H9 (cell line): ENCODE measurements around the gene USP22. TPM values are rescaled to one million over a fixed set of nuclear protein-coding genes. Genes with fewer than 3 reads are reported as not detected.

Experiments used
- DNase-seq: peaks from one replicate; pipeline ENCODE4 v3.0.0-alpha.2; 2017
- H2AFZ ChIP-seq: one replicate; pipeline ENCODE4 v1.6.1; 2013; ENCODE audit warnings: mild to moderate bottlenecking, low read length, control low read depth, moderate library complexity
- H2AK5ac ChIP-seq: 2 replicates; pipeline ENCODE4 v1.6.1; 2013; ENCODE audit warnings: low read length, control low read depth, mixed read lengths; ENCODE audit not compliant: insufficient read length
- H2BK120ac ChIP-seq: one replicate; pipeline ENCODE4 v1.6.1; 2013; ENCODE audit warnings: low read depth, mild to moderate bottlenecking, low read length, control low read depth, inconsistent platforms; ENCODE audit not compliant: poor library complexity, severe bottlenecking
- H2BK12ac ChIP-seq: 2 replicates; pipeline ENCODE4 v1.6.1; 2013; ENCODE audit warnings: low read length, control low read depth, mixed read lengths, low read depth; ENCODE audit not compliant: insufficient read length
- H2BK15ac ChIP-seq: 2 replicates; pipeline ENCODE4 v1.6.1; 2013; ENCODE audit warnings: low read depth, low read length, control low read depth
- H2BK20ac ChIP-seq: one replicate; pipeline ENCODE4 v1.6.1; 2013; ENCODE audit warnings: low read depth, mild to moderate bottlenecking, low read length, control low read depth, inconsistent platforms; ENCODE audit not compliant: poor library complexity, severe bottlenecking
- H2BK5ac ChIP-seq: 2 replicates; pipeline ENCODE4 v1.6.1; 2013; ENCODE audit warnings: low read length, control low read depth, mixed read lengths; ENCODE audit not compliant: insufficient read length
- H3K14ac ChIP-seq: 2 replicates; pipeline ENCODE4 v1.6.1; 2013; ENCODE audit warnings: low read length, control low read depth; ENCODE audit not compliant: insufficient read depth
- H3K18ac ChIP-seq: 2 replicates; pipeline ENCODE4 v1.6.1; 2013; ENCODE audit warnings: low read depth, mild to moderate bottlenecking, mixed read lengths, low read length, control low read depth; ENCODE audit not compliant: insufficient read length
- H3K23ac ChIP-seq: 2 replicates; pipeline ENCODE4 v1.6.1; 2013; ENCODE audit warnings: low read length, control low read depth, mixed read lengths, low read depth; ENCODE audit not compliant: insufficient read length
- H3K23me2 ChIP-seq: 2 replicates; pipeline ENCODE4 v1.6.1; 2013; ENCODE audit warnings: low read depth, mild to moderate bottlenecking, mixed read lengths, low read length, control low read depth; ENCODE audit not compliant: insufficient read length, poor library complexity, severe bottlenecking
- H3K27ac ChIP-seq: 2 replicates; pipeline ENCODE4 v1.5.1; 2013; ENCODE audit warnings: low read length, control low read depth, mixed read lengths, low read depth; ENCODE audit not compliant: insufficient read length
- H3K27me3 ChIP-seq: 2 replicates; pipeline ENCODE4 v1.6.1; 2013; ENCODE audit warnings: low read length, control low read depth, inconsistent platforms; ENCODE audit not compliant: insufficient read depth
- H3K4ac ChIP-seq: 2 replicates; pipeline ENCODE4 v1.6.1; 2013; ENCODE audit warnings: low read depth, mild to moderate bottlenecking, control low read depth, inconsistent platforms, low read length, moderate library complexity
- H3K4me1 ChIP-seq: 2 replicates; pipeline ENCODE4 v1.6.1; 2013; ENCODE audit warnings: low read length, control low read depth, inconsistent platforms; ENCODE audit not compliant: insufficient read depth
- H3K4me2 ChIP-seq: 2 replicates; pipeline ENCODE4 v1.6.1; 2013; ENCODE audit warnings: low read length, control low read depth, mixed read lengths; ENCODE audit not compliant: insufficient read length, insufficient read depth
- H3K56ac ChIP-seq: 2 replicates; pipeline ENCODE4 v1.6.1; 2013; ENCODE audit warnings: low read depth, mild to moderate bottlenecking, mixed read lengths, low read length, control low read depth; ENCODE audit not compliant: insufficient read length
- H3K79me1 ChIP-seq: 2 replicates; pipeline ENCODE4 v1.6.1; 2013; ENCODE audit warnings: low read depth, mild to moderate bottlenecking, moderate library complexity, low read length, control low read depth, inconsistent platforms; ENCODE audit not compliant: insufficient read depth, poor library complexity, severe bottlenecking
- H3K79me2 ChIP-seq: 2 replicates; pipeline ENCODE4 v1.6.1; 2013; ENCODE audit warnings: low read length, control low read depth, inconsistent platforms; ENCODE audit not compliant: insufficient read depth
- H3K9ac ChIP-seq: 2 replicates; pipeline ENCODE4 v1.6.1; 2013; ENCODE audit warnings: low read length, control low read depth, mixed read lengths; ENCODE audit not compliant: insufficient read length; ENCODE audit errors: extremely low read depth
- H3K9me3 ChIP-seq: one replicate; pipeline ENCODE4 v1.6.1; 2013; ENCODE audit warnings: low read depth, low read length, inconsistent platforms; ENCODE audit not compliant: control insufficient read depth
- H3T11ph ChIP-seq: one replicate; pipeline ENCODE4 v1.6.1; 2013; ENCODE audit warnings: mild to moderate bottlenecking, low read length, control low read depth, inconsistent platforms
- H4K20me1 ChIP-seq: one replicate; pipeline ENCODE4 v1.6.1; 2013; ENCODE audit not compliant: control insufficient read depth, insufficient read length, insufficient read depth
- H4K5ac ChIP-seq: 2 replicates; pipeline ENCODE4 v1.6.1; 2013; ENCODE audit warnings: low read depth, mild to moderate bottlenecking, mixed read lengths, low read length, control low read depth; ENCODE audit not compliant: insufficient read length
- H4K8ac ChIP-seq: replicated peaks from 2 replicates; pipeline ENCODE4 v1.6.1; 2013; ENCODE audit warnings: low read length, control low read depth, mixed read lengths, low read depth; ENCODE audit not compliant: insufficient read length
- H4K91ac ChIP-seq: 2 replicates; pipeline ENCODE4 v1.6.1; 2013; ENCODE audit warnings: low read depth, mild to moderate bottlenecking, moderate library complexity, mixed read lengths, low read length, control low read depth; ENCODE audit not compliant: insufficient read length
- H3K27ac Mint-ChIP-seq, 3 experiments: 2 replicates in 2 of 3; 3 replicates in 1 of 3; pipeline ENCODE4 v1.8.0; 2020 to 2021; ENCODE audit warnings: mixed read lengths in 3 of 3, mild to moderate bottlenecking in 1 of 3, moderate library complexity in 1 of 3
- H3K27me3 Mint-ChIP-seq: 2 replicates; pipeline ENCODE4 v1.8.0; 2021; ENCODE audit warnings: low read depth, mild to moderate bottlenecking, moderate library complexity, mixed read lengths
- H3K36me3 Mint-ChIP-seq, 3 experiments: 2 replicates in 2 of 3; 3 replicates in 1 of 3; pipeline ENCODE4 v1.8.0; 2020 to 2021; ENCODE audit warnings: low read depth in 3 of 3, mixed read lengths in 3 of 3; ENCODE audit not compliant: insufficient read depth in 1 of 3
- H3K4me1 Mint-ChIP-seq, 2 experiments: 2 replicates each; pipeline ENCODE4 v1.8.0; 2020; ENCODE audit warnings: mixed read lengths in 2 of 2
- H3K4me3 Mint-ChIP-seq, 2 experiments: 2 replicates in 1 of 2; 3 replicates in 1 of 2; pipeline ENCODE4 v1.8.0; 2020 to 2021; ENCODE audit warnings: mild to moderate bottlenecking in 2 of 2, mixed read lengths in 2 of 2, moderate library complexity in 1 of 2
- H3K9me3 Mint-ChIP-seq, 2 experiments: 2 replicates in 1 of 2; 3 replicates in 1 of 2; pipeline ENCODE4 v1.8.0; 2020; ENCODE audit warnings: mild to moderate bottlenecking in 2 of 2, mixed read lengths in 2 of 2, moderate library complexity in 1 of 2
- CTCF ChIP-seq: fragments of 200-600 bp; sonication (generic); conservative IDR thresholded peaks from 3 replicates; pipeline ENCODE4 v1.8.0; 2021; ENCODE audit warnings: antibody characterized with exemption, mild to moderate bottlenecking
- WGBS: extraction: QIAGEN DNeasy Blood & Tissue Kit; methylation state at CpG from one replicate; pipeline ENCODE4 v1.1.7; 2013; ENCODE audit warnings: missing lambda C conversion rate, low lambda C conversion rate, mixed read lengths; ENCODE audit not compliant: insufficient read length; ENCODE audit errors: extremely low coverage; 5-methylcytosine and 5-hydroxymethylcytosine counted together
- total RNA-seq: library from RNA; stranded (reverse); gene quantifications from 2 replicates; pipeline ENCODE4 v1.2.1, GENCODE V29; 2021

The USP22 gene
- total RNA-seq, 1 experiment from 2014 or later: 345 TPM

DNA sequence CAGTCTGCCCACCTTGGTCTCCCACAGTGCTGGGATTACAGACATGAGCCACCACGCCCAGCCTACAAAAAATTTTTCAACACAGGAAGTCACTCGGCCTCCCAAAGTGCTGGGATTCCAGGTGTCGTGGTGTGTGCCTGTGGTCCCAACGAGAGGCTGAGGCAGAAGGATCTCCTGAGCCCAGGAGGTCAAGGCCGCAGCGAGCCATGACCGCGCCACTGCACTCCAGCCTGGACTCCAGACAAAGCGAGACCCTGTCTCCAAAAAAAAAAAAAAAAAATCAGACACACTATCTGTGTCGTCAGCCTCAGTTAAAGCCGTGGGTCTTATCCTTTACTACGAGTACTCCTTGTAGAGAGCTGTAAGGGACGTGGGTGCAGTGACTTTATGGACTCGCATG, 15.8 kb downstream of the USP22 start:
- Histone ChIP-seq H2BK15ac (no peak overlapping the region), H3K4me1 (no peaks in the 10 kb centered on the region; the same call in 1 of the 2 replicates), H3K14ac (no peak overlapping the region), H4K91ac (no peak overlapping the region), H2BK12ac (no peak overlapping the region), H3K9me3 (no peaks in the 10 kb centered on the region), H4K8ac (no peak overlapping the region), H3K56ac (no peak overlapping the region), H4K5ac (no peak overlapping the region), H3K27me3 (no peaks in the 10 kb centered on the region), H3K27ac (no peak overlapping the region), H3K23ac (no peak overlapping the region), H3T11ph (no peak overlapping the region), H3K4ac (no peak overlapping the region), H2BK5ac (no peak overlapping the region), H3K23me2 (no peaks in the 10 kb centered on the region), H2AK5ac (no peak overlapping the region), H2BK20ac (no peak overlapping the region), H2AFZ (no peak overlapping the region), H3K9ac (no peak overlapping the region), H3K18ac (no peak overlapping the region), H3K79me2 (peaks cover 92% of the 10 kb centered on the region), H2BK120ac (no peak overlapping the region), H4K20me1 (no peaks in the 10 kb centered on the region), H3K4me2 (no peak overlapping the region), H3K79me1 (peaks cover 11% of the 10 kb centered on the region)
- H3K27me3 Mint-ChIP-seq: no peaks in the 10 kb centered on the region
- no peaks in the 10 kb centered on the region for H3K9me3 Mint-ChIP-seq
- peaks cover 28 to 32% of the 10 kb centered on the region in 2 experiments for H3K4me1 Mint-ChIP-seq
- no peak overlapping the region for H3K27ac Mint-ChIP-seq
- H3K36me3 Mint-ChIP-seq: peaks cover 37 to 73% (median 64%) of the 10 kb centered on the region in 3 experiments; a peak in 6 of 7 replicates
- no peak overlapping the region for H3K4me3 Mint-ChIP-seq
- WGBS: no CpG with 5 or more reads among the region's 14 CpGs
- TF ChIP-seq CTCF: no peak
- no peak for DNase-seq
